ENCODE data around the gene GPATCH8. TPM values are rescaled to one million over a fixed set of nuclear protein-coding genes. Genes with fewer than 3 reads are reported as not detected.

Gene GPATCH8
- total and polyA plus RNA-seq, 2 donors (not counting 1 experiment from before 2014, with no cell fraction given): 13.7 to 19.3 TPM

DNA sequence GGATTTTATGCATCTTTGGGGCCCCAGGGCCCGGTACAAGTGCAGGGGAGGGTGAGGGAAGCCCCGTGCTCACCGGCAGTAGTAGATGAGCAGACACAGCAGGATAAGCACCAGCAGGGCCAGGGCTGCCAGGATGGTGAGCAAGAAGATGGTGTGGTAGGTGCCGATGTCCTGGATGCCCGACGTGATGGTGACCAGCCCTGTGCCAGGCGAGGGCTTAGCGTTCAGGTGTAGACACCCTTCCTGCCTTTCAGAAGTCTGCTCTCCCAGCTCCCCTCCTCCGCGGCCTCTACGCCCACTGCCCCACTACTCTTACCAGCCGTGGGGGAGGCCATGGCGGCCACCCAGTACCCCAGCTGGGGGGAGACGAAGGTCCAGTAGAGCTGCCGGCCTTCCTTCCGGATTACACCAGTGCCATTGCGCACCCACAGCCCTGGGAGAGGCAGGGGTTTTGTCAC lies 147.5 kb downstream of the GPATCH8 start:
- Histone ChIP-seq H3K79me2 (ENCODE audit: control insufficient read depth, insufficient read depth, low read length) (no peaks in the 10 kb centered on the region), H3K27me3 (ENCODE audit: control insufficient read depth, insufficient read depth, low read length) (no peaks in the 10 kb centered on the region), H3K4me3 (replicated peaks in 1 of 4; ENCODE audit: control extremely low read depth in 1 of 4, insufficient read depth in 1 of 4, low read depth in 3 of 4, low read length in 4 of 4) (no peak overlapping the region), H2AFZ (ENCODE audit: low read length) (no peak overlapping the region), H4K20me1 (ENCODE audit: control insufficient read depth, extremely low read depth, insufficient read depth, low read length) (no peaks in the 10 kb centered on the region), H3K9ac (ENCODE audit: insufficient read depth, low read length) (no peak overlapping the region), H3K4me1 (ENCODE audit: control insufficient read depth, extremely low read depth, insufficient read depth, low read length) (no peaks in the 10 kb centered on the region), H3K4me2 (ENCODE audit: extremely low read depth, insufficient read depth, low read length) (no peak overlapping the region), H3K36me3 (ENCODE audit: control insufficient read depth, insufficient read depth, low read length) (peaks cover 14% of the 10 kb centered on the region), H3K9me3 (ENCODE audit: control insufficient read depth, insufficient read depth, low read depth, low read length) (no peaks in the 10 kb centered on the region), H3K27ac (ENCODE audit: insufficient read depth, low read length) (no peak overlapping the region)
- DNase-seq (ENCODE audit: low read depth in 2 of 2): no peak
- TF ChIP-seq EZH2 (IDR thresholded peaks at IDR 0.05; ENCODE audit: low read length, missing control alignments): no peak
- TF ChIP-seq, protein P1, sequence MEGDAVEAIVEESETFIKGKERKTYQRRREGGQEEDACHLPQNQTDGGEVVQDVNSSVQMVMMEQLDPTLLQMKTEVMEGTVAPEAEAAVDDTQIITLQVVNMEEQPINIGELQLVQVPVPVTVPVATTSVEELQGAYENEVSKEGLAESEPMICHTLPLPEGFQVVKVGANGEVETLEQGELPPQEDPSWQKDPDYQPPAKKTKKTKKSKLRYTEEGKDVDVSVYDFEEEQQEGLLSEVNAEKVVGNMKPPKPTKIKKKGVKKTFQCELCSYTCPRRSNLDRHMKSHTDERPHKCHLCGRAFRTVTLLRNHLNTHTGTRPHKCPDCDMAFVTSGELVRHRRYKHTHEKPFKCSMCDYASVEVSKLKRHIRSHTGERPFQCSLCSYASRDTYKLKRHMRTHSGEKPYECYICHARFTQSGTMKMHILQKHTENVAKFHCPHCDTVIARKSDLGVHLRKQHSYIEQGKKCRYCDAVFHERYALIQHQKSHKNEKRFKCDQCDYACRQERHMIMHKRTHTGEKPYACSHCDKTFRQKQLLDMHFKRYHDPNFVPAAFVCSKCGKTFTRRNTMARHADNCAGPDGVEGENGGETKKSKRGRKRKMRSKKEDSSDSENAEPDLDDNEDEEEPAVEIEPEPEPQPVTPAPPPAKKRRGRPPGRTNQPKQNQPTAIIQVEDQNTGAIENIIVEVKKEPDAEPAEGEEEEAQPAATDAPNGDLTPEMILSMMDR (conservative IDR thresholded peaks at IDR 0.05 in 1 of 2, IDR thresholded peaks at IDR 0.05 in 1 of 2; ENCODE audit: low read depth in 1 of 2, low read length in 2 of 2): no peak

DNA sequence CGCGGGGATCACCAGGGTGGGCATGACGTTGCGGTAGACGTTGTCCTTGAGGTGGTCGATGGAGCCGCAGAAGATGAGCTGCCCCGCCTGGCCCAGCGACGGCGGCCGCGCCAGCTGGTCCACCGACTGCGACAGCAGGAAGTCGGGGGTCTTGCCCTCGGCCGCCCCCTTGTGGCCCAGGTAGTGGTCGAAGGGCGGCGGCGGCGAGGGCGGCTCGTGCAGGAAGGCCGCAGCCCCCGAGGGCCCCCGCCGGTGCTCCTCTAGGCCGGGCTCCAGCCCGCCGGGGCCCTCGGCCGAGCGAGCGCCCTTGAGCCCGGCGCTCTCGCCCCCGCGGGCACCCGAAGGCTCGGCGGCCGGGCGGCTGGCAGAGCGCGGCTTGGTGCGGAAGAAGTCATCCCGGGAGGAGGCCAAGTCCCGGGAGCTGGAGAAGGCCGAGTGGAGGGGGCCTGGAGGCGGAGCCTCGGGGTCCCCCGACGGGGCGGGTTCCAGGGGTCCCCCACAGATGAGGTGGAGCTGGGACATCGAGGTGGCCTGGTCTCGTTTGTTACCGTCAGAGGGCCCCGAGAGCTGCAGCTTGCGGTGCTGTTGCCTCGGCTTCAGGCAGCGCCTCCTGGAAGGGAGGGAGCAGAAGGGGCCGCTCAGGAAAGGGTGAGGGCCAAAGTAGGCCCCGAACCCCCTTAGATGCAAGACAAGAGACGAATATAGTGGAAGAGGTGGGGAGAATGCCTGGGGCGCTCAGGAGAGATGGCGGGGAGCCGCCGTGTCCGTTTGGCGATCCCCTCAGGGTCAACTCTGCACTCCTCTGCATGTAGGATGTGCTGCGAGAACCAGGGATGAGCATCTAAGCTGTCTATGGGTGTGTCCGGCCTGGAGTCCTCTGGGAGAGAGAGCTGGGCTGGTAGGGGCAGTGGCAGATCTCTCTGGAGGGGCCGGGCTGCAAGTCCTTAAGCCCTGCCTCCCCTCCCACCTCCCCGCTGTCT lies 148.3 kb downstream of the GPATCH8 start:
- H3K4me3 ChIP-seq (replicated peaks in 1 of 4; ENCODE audit: control extremely low read depth in 1 of 4, insufficient read depth in 1 of 4, low read depth in 3 of 4, low read length in 4 of 4): no peak overlapping the region
- H3K4me2 ChIP-seq (ENCODE audit: extremely low read depth, insufficient read depth, low read length): no peak overlapping the region
- no peaks in the 10 kb centered on the region for H3K27me3 ChIP-seq (ENCODE audit: control insufficient read depth, insufficient read depth, low read length)
- H4K20me1 ChIP-seq (ENCODE audit: control insufficient read depth, extremely low read depth, insufficient read depth, low read length): no peaks in the 10 kb centered on the region
- H3K9ac ChIP-seq (ENCODE audit: insufficient read depth, low read length): no peak overlapping the region
- no peak overlapping the region for H2AFZ ChIP-seq (ENCODE audit: low read length)
- no peaks in the 10 kb centered on the region for H3K9me3 ChIP-seq (ENCODE audit: control insufficient read depth, insufficient read depth, low read depth, low read length)
- TF ChIP-seq EZH2 (IDR thresholded peaks at IDR 0.05; ENCODE audit: low read length, missing control alignments): no peak
- TF ChIP-seq, protein P1 (conservative IDR thresholded peaks at IDR 0.05 in 1 of 2, IDR thresholded peaks at IDR 0.05 in 1 of 2; ENCODE audit: low read depth in 1 of 2, low read length in 2 of 2): no peak
- H3K36me3 ChIP-seq (ENCODE audit: control insufficient read depth, insufficient read depth, low read length): peaks cover 16% of the 10 kb centered on the region
- no peak for DNase-seq (ENCODE audit: low read depth in 2 of 2)
- no peaks in the 10 kb centered on the region for H3K4me1 ChIP-seq (ENCODE audit: control insufficient read depth, extremely low read depth, insufficient read depth, low read length)
- no peak overlapping the region for H3K27ac ChIP-seq (ENCODE audit: insufficient read depth, low read length)
- no peaks in the 10 kb centered on the region for H3K79me2 ChIP-seq (ENCODE audit: control insufficient read depth, insufficient read depth, low read length)

DNA sequence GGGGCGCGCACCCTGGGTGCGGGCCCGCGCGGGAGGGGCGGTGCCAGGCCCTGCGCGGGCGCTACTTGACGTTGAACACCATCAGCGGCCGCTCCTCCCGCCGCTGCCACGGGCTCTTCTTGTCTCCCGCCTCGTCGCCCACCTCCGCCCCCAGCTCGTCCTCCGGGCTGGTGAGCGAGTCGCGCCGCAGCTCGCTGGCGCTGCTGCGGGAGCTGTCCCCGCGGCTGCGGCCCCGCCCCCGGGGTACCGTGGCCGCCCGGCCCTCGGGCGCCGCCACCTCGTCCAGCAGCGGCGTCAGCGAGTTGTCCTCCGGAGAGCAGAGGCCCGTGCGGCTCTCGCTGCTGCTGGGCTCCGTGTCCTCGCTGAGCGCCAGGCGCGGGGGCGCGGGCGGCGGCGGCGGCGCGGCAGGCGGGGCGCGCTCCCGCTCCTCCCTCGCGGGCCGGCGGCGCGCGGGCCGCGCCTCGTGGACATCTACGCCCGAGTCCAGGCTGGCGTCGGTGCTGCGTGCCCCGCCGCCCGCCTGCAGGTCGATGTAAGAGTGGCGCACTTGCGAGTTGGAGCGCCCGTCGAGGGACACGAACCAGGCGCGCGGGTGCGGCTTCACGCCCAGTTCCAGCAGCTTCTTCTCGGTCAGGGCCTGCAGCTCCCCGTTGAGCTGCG lies 149.4 kb downstream of the GPATCH8 start:
- Histone ChIP-seq H4K20me1 (ENCODE audit: control insufficient read depth, extremely low read depth, insufficient read depth, low read length) (no peaks in the 10 kb centered on the region), H2AFZ (ENCODE audit: low read length) (no peak overlapping the region), H3K36me3 (ENCODE audit: control insufficient read depth, insufficient read depth, low read length) (peaks cover 18% of the 10 kb centered on the region), H3K79me2 (ENCODE audit: control insufficient read depth, insufficient read depth, low read length) (no peaks in the 10 kb centered on the region), H3K27me3 (ENCODE audit: control insufficient read depth, insufficient read depth, low read length) (no peaks in the 10 kb centered on the region), H3K4me3 (replicated peaks in 1 of 4; ENCODE audit: control extremely low read depth in 1 of 4, insufficient read depth in 1 of 4, low read depth in 3 of 4, low read length in 4 of 4) (no peak overlapping the region), H3K9ac (ENCODE audit: insufficient read depth, low read length) (no peak overlapping the region), H3K9me3 (ENCODE audit: control insufficient read depth, insufficient read depth, low read depth, low read length) (no peaks in the 10 kb centered on the region), H3K4me1 (ENCODE audit: control insufficient read depth, extremely low read depth, insufficient read depth, low read length) (no peaks in the 10 kb centered on the region), H3K4me2 (ENCODE audit: extremely low read depth, insufficient read depth, low read length) (no peak overlapping the region), H3K27ac (ENCODE audit: insufficient read depth, low read length) (no peak overlapping the region)
- no peak for DNase-seq (ENCODE audit: low read depth in 2 of 2)
- TF ChIP-seq, protein P1 (conservative IDR thresholded peaks at IDR 0.05 in 1 of 2, IDR thresholded peaks at IDR 0.05 in 1 of 2; ENCODE audit: low read depth in 1 of 2, low read length in 2 of 2): no peak
- TF ChIP-seq EZH2 (IDR thresholded peaks at IDR 0.05; ENCODE audit: low read length, missing control alignments): no peak

Data from fibroblast of lung (primary cell).